ENCODE results near the gene ICE2.

DNA sequence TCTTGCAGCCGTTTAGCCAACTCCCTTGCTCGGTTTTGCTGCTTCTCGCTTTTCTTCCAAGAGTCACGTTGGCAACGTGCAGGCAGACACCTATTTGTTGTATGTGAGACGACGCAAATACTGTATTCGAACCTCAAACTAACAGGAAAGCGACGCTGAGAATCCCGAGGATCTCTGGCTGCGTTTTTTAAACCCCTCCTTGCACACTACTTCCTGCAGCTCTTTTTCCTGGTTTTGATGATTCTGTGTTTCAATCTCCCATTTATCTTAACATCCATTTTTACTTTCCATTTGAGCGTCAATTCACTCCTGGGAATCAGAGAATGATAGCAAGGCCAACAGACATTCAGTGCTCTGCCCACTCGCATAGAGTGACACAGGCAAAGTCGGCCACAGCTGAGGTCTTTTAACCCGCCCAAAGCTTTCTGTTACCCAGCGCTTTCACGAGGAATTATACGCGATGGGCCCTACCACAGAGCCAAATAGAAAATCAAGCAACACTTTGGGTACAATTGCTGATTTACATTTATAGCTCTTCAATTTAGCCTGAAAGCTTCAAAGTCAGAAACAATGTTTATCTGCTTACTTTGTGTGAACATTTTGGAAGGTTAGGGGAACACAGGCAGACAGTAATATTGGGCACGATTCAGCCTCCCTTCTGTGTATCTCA is 79.6 kb downstream of the ICE2 start:
- TF ChIP-seq, protein P1, sequence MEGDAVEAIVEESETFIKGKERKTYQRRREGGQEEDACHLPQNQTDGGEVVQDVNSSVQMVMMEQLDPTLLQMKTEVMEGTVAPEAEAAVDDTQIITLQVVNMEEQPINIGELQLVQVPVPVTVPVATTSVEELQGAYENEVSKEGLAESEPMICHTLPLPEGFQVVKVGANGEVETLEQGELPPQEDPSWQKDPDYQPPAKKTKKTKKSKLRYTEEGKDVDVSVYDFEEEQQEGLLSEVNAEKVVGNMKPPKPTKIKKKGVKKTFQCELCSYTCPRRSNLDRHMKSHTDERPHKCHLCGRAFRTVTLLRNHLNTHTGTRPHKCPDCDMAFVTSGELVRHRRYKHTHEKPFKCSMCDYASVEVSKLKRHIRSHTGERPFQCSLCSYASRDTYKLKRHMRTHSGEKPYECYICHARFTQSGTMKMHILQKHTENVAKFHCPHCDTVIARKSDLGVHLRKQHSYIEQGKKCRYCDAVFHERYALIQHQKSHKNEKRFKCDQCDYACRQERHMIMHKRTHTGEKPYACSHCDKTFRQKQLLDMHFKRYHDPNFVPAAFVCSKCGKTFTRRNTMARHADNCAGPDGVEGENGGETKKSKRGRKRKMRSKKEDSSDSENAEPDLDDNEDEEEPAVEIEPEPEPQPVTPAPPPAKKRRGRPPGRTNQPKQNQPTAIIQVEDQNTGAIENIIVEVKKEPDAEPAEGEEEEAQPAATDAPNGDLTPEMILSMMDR (IDR thresholded peaks at IDR 0.05; ENCODE audit: insufficient read depth, low read length): no peak
- no peak for TF ChIP-seq SPI1 (IDR thresholded peaks at IDR 0.05; ENCODE audit: borderline replicate concordance, low read depth)
- TF ChIP-seq POLR2AphosphoS5 (IDR thresholded peaks at IDR 0.05; ENCODE audit: low read depth): no peak

Measured in HL-60 (cell line).